Liver (tissue), 2 donors: ENCODE measurements around the gene STIM1.

Experiments
- GABPA ChIP-seq, 2 donors: IDR thresholded peaks in 1 of 2; conservative IDR thresholded peaks in 1 of 2; 2 replicates each; pipeline ENCODE4 v1.6.1; 2016; ENCODE audit warnings: antibody characterized with exemption in 2 of 2, mild to moderate bottlenecking in 1 of 2, moderate library complexity in 1 of 2
- TAF1 ChIP-seq: conservative IDR thresholded peaks from 2 replicates; pipeline ENCODE4 v1.6.1; 2016; ENCODE audit warnings: antibody characterized with exemption, mild to moderate bottlenecking
- ZBTB33 ChIP-seq: IDR thresholded peaks from 2 replicates; pipeline ENCODE4 v1.6.1; 2016; ENCODE audit warnings: antibody characterized with exemption
- donor health status: healthy.

- TF ChIP-seq TAF1, result no peak
- TF ChIP-seq ZBTB33, result no peak
- TF ChIP-seq GABPA (IDR thresholded peaks at IDR 0.05 in 1 of 2, conservative IDR thresholded peaks at IDR 0.05 in 1 of 2), result no peak
Observed at GRCh38 chr11:4098026-4098621, 242.7 kb downstream of the STIM1 start.
